NB4 (cell line): ENCODE results near the gene GP1BB.

ENCODE experiments used
- DNase-seq: peaks from one replicate; pipeline ENCODE4 v3.0.0; 2010; ENCODE audit warnings: low read depth
- H3K4me3 ChIP-seq: one replicate; pipeline ENCODE4 v1.5.1; 2011; ENCODE audit warnings: mild to moderate bottlenecking, low read depth, low read length, moderate library complexity
- MYC ChIP-seq: IDR thresholded peaks from 2 replicates; pipeline ENCODE4 v1.6.1; 2011; ENCODE audit warnings: low read depth, low read length
- POLR2A ChIP-seq: IDR thresholded peaks from 2 replicates; pipeline ENCODE4 v1.6.1; 2011; ENCODE audit warnings: mild to moderate bottlenecking; ENCODE audit not compliant: insufficient read length; ENCODE audit errors: extremely low read depth
- TF ChIP-seq, protein P1 (sequence below): IDR thresholded peaks from one replicate; pipeline ENCODE4 v1.5.1; 2012; ENCODE audit warnings: low read depth, low read length
- TF ChIP-seq, protein P2 (sequence below): IDR thresholded peaks from 2 replicates; pipeline ENCODE4 v1.6.1; 2011; ENCODE audit warnings: low read depth, low read length

GP1BB gene

DNA sequence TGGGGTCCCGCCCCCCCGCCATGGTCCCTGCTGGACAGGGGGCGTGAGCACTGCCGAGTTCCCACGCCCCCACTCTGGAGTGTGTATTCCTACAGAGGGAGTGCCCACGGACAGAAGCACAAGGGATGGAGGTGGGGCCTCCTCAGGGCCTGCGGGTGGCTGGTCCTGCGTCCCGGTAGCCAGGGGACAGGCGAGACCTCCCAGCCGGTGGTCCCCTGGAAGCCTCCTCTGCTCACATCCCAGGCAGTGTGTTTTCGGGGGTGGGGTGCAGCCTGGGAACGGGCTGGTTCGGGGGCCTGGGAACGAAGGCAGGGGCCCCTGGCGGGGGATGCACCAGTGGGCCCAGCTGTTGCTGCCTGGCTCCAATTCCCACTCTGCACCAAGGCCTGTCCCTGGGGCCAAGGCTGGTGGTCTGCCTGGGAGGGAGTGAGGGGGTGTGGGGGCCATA lies 16.1 kb downstream of the GP1BB start:
- H3K4me3 ChIP-seq: no peak overlapping the region
- DNase-seq: no peak
- TF ChIP-seq, protein P1, sequence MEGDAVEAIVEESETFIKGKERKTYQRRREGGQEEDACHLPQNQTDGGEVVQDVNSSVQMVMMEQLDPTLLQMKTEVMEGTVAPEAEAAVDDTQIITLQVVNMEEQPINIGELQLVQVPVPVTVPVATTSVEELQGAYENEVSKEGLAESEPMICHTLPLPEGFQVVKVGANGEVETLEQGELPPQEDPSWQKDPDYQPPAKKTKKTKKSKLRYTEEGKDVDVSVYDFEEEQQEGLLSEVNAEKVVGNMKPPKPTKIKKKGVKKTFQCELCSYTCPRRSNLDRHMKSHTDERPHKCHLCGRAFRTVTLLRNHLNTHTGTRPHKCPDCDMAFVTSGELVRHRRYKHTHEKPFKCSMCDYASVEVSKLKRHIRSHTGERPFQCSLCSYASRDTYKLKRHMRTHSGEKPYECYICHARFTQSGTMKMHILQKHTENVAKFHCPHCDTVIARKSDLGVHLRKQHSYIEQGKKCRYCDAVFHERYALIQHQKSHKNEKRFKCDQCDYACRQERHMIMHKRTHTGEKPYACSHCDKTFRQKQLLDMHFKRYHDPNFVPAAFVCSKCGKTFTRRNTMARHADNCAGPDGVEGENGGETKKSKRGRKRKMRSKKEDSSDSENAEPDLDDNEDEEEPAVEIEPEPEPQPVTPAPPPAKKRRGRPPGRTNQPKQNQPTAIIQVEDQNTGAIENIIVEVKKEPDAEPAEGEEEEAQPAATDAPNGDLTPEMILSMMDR: no peak
- TF ChIP-seq, protein P2, sequence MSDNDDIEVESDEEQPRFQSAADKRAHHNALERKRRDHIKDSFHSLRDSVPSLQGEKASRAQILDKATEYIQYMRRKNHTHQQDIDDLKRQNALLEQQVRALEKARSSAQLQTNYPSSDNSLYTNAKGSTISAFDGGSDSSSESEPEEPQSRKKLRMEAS: no peak
- no peak for TF ChIP-seq MYC
- no peak for TF ChIP-seq POLR2A

DNA sequence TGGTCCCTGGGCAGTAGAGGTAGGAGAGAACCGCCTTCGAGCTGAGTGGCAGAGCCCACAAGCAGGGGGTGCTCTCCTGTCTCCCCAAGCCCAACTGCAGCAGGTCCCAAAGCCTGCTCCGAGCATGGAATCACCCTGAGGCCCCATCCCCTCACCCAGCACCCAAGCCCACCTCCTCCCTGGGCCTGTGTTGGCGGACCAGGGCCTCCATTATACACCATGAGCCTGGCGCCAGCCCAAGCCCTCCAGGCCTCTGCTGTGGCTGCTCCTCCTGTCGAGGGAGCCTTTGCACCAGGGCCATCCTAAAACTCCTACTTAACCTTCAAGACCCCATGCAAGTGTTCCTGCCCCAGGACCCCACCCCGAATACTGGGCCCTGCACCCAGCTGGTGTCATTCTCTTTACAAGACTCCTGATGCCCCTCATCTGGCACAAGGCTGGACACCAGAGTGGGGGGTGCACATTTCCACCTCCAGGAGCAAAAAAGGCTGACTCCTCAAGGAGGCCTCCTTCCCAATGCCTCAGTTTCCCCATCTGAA lies 16.6 kb downstream of the GP1BB start:
- no peak overlapping the region for H3K4me3 ChIP-seq
- DNase-seq: no peak
- TF ChIP-seq, protein P1: no peak

DNA sequence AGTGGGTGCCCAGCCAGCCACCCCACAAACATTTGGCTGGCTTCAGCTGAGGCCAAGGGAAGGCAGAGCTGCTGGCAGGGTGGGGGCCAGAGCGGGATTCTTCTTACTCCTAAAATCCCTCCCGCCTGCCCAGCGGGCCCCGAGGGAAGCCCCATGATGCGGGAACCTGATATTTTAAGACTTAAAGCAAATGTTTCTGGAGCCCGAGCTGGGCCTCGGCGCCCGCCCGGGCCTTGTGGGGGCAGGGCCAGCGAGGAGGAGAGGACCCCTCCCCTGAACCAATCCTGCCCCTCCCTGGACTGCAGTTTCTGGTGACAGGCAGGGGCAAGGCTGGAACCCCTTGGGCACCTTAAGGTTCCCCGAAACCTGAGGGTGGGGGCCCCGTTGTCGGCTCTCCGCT lies 17.2 kb downstream of the GP1BB start:
- TF ChIP-seq POLR2A: no peak
- TF ChIP-seq MYC: no peak
- TF ChIP-seq, protein P1: no peak
- TF ChIP-seq, protein P2: no peak
- no peak overlapping the region for H3K4me3 ChIP-seq
- DNase-seq: no peak

DNA sequence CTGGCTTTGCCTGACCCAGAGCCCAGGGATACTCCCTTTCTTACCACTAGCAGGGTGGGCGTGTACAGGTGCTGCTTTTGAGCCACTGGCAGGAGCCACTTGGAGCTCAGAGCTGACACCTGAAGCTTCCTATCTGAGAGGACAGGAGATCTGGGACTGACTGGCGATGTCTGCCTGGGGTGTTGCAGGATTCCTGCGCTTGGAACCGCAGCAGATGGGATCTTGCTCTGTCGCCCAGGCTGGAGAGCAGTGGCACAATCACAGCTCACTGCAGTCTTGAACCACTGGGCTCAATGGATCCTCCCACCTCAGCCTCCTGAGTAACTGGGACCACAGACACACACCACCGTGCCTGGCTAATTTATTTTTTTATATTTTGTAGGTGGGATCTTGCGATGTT lies 17.7 kb downstream of the GP1BB start:
- DNase-seq: no peak
- no peak for TF ChIP-seq MYC
- no peak for TF ChIP-seq POLR2A
- TF ChIP-seq, protein P2: no peak
- no peak overlapping the region for H3K4me3 ChIP-seq

DNA sequence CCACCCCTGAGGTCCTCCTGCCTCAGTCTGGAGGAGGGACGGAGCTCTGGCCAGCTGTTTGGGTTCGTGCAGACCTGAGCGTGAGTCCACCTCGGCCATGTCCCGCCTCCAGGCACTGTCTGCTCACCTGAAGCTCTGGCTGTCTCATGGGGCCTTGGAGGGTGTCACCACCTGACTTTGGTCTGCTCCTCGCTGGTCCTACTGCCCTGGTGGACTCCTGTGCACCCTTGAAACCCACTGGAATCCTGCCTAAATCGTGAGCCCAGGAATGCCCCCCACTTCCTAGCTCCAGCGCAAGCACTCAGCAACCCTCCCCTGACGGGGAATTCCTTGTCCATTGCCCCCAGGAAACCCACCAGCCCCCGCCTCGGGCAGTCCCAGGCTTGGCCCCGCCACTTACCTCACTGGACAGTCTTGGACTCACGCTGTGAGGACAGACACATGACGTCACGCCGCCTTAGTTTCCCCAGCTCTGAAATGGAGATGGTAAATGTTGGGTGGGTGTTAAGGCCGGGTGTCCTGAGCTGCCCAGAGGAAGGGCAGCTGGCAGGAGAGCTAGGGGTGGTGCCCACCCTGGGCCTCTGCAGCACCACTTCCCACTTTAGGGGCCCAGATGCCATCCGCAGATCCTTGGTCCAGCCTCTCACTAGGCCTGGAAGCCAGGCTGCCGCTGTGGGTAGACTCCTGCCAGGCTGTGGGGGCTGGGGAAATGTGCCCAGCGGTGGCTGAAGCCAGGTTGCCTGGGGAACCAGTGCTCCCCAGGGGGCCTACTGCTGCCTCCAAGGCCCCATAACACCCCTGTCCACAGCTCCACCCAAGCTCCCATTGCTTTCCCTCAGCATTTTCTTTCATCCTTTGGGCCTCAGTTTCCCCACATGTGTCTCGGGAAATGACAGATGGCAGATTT lies 19.1 kb downstream of the GP1BB start:
- TF ChIP-seq, protein P1: no peak
- TF ChIP-seq MYC: no peak
- TF ChIP-seq POLR2A: no peak
- TF ChIP-seq, protein P2: no peak
- H3K4me3 ChIP-seq: no peak overlapping the region
- DNase-seq: no peak

DNA sequence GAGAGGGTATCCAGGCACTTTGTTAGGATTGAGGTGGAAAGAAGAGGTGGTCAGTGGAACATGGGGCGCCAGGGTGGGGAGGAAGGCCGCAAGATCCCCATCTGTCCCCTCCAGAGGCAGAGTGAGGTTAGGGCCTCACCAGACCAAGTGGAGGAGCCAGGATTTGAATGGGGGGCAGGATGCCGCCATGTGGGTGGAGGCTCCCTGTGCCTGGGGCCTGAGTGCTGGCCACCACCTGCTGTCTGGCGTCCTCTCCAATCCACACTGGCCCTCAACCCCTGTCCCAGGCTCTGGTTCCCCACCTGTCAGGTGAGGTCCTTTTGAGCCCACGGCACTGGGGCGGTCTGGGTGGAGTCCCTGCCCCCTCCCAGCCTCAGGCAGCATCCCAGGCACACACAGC lies 19.7 kb downstream of the GP1BB start:
- DNase-seq: no peak
- no peak for TF ChIP-seq MYC
- TF ChIP-seq, protein P2: no peak
- TF ChIP-seq, protein P1: no peak
- TF ChIP-seq POLR2A: no peak
- H3K4me3 ChIP-seq: no peak overlapping the region
